Left lung (tissue), 10 donors: ENCODE results near the gene ATXN7. TPM values are rescaled to one million over a fixed set of nuclear protein-coding genes. Genes with fewer than 3 reads are reported as not detected.

Source experiments
- ATAC-seq: fragments of 200-7000 bp; cut with Tn5 transposase; one replicate; pipeline ENCODE4 v1.9.1; 2020; ENCODE audit warnings: moderate library complexity
- DNase-seq, 4 donors: peaks; one replicate each; pipeline ENCODE4 v3.0.0-alpha.2; 2013 to 2020
- H3K27ac ChIP-seq, 2 donors: fragments of 200-600 bp; sonication (generic) in 1 of 2; one replicate each; pipeline versions ENCODE4 v1.5.0 to v1.8.0; 2020 to 2021
- H3K27me3 ChIP-seq, 2 donors: fragments of 200-600 bp; sonication (generic) in 1 of 2; one replicate each; pipeline versions ENCODE4 v1.5.0 to v1.8.0; 2020 to 2021
- H3K36me3 ChIP-seq, 2 donors: fragments of 200-600 bp; sonication (generic) in 1 of 2; one replicate each; pipeline versions ENCODE4 v1.5.0 to v1.8.0; 2020 to 2021
- H3K4me1 ChIP-seq, 2 donors: fragments of 200-600 bp; one replicate each; pipeline ENCODE4 v1.8.0; 2021
- H3K4me3 ChIP-seq, 2 donors: fragments of 200-600 bp; sonication (generic) in 1 of 2; one replicate each; pipeline versions ENCODE4 v1.5.0 to v1.8.0; 2020 to 2021; ENCODE audit warnings: mild to moderate bottlenecking in 1 of 2
- H3K9me3 ChIP-seq, 2 donors: fragments of 200-600 bp; sonication (generic) in 1 of 2; one replicate each; pipeline versions ENCODE4 v1.5.0 to v1.8.0; 2020 to 2021
- CTCF ChIP-seq, 2 donors: fragments of 200-600 bp; sonication (generic) in 1 of 2; IDR thresholded peaks; one replicate each; pipeline versions ENCODE4 v1.5.0 to v1.8.0; 2021; ENCODE audit warnings: antibody characterized with exemption in 2 of 2
- intact Hi-C, 2 donors: fragments of 100-400 bp; cut with DNase I; formaldehyde crosslinking; loops; one replicate each; pipeline versions ENCODE4 v1.11.2 to v1.14.2; 2022
- polyA plus RNA-seq, 6 donors: library from polyadenylated mRNA; unstranded; fragments of 120-200 nt; gene quantifications; one replicate each; pipeline ENCODE4 v1.2.1, GENCODE V29; 2013; ENCODE audit not compliant: insufficient read length in 6 of 6
- total RNA-seq, 2 donors: library from RNA; stranded (reverse); fragmentation: NEBNext Ultra II Directional; extraction: Animal tissue kit (Norgen Biotek cat#: 25700); gene quantifications; one replicate each; pipeline ENCODE4 v1.2.1, GENCODE V29; 2021
- donor health status: DM: no; HTN: yes; CAD: no.
- donor health status: DM: no; HTN: no; CAD: no.

The ATXN7 gene
- total and polyA plus RNA-seq, 8 donors = 23.4 to 32.5 (median 26.0) TPM

- intact Hi-C loops = no loop called here
- no peak overlapping the region for H3K4me3 ChIP-seq
- no peak overlapping the region for H3K27ac ChIP-seq
- DNase-seq (no peak), ATAC-seq (no peak)
- TF ChIP-seq CTCF (IDR thresholded peaks at IDR 0.05) = no peak
- H3K36me3 ChIP-seq = no peaks in the 10 kb centered on the region
- H3K4me1 ChIP-seq = peaks cover 0 to 4% of the 10 kb centered on the region in 2 donors
- H3K9me3 ChIP-seq = no peaks in the 10 kb centered on the region
- no peaks in the 10 kb centered on the region for H3K27me3 ChIP-seq
These were observed 10.6 kb upstream of the ATXN7 start for GRCh38 chr3:63853106-63853505.

- Histone ChIP-seq H3K4me3 (no peak overlapping the region), H3K27ac (no peak overlapping the region), H3K36me3 (no peaks in the 10 kb centered on the region), H3K27me3 (no peaks in the 10 kb centered on the region), H3K4me1 (peaks cover 0 to 4% of the 10 kb centered on the region in 2 donors), H3K9me3 (no peaks in the 10 kb centered on the region)
- ATAC-seq = no peak
- no peak for DNase-seq
- intact Hi-C loops = no loop called here
- no peak for TF ChIP-seq CTCF (IDR thresholded peaks at IDR 0.05)
These were observed 8.2 kb upstream of the ATXN7 start for GRCh38 chr3:63855333-63855940.

- H3K36me3 ChIP-seq = no peaks in the 10 kb centered on the region
- TF ChIP-seq CTCF (IDR thresholded peaks at IDR 0.05) = no peak
- DNase-seq = no peak
- no peaks in the 10 kb centered on the region for H3K27me3 ChIP-seq
- no peaks in the 10 kb centered on the region for H3K9me3 ChIP-seq
- H3K4me3 ChIP-seq = no peak overlapping the region
- ATAC-seq = no peak
- intact Hi-C loops = no loop called here
- H3K4me1 ChIP-seq = peaks cover 0 to 9% of the 10 kb centered on the region in 2 donors
- no peak overlapping the region for H3K27ac ChIP-seq
These were observed 6.4 kb upstream of the ATXN7 start for GRCh38 chr3:63857311-63857710.

- Histone ChIP-seq H3K4me3 (no peak overlapping the region), H3K4me1 (peaks cover 6 to 23% of the 10 kb centered on the region in 2 donors), H3K27ac (no peak overlapping the region), H3K27me3 (no peaks in the 10 kb centered on the region), H3K9me3 (no peaks in the 10 kb centered on the region), H3K36me3 (no peaks in the 10 kb centered on the region)
- no peak for ATAC-seq
- TF ChIP-seq CTCF (IDR thresholded peaks at IDR 0.05) = no peak
- intact Hi-C loops = no loop called here
- no peak for DNase-seq
These were observed 2.9 kb upstream of the ATXN7 start for GRCh38 chr3:63860776-63861175.

- no peak for ATAC-seq
- Histone ChIP-seq H3K4me3 (no peak overlapping the region), H3K4me1 (peaks cover 6 to 25% of the 10 kb centered on the region in 2 donors), H3K27ac (no peak overlapping the region), H3K27me3 (no peaks in the 10 kb centered on the region), H3K9me3 (no peaks in the 10 kb centered on the region), H3K36me3 (no peaks in the 10 kb centered on the region)
- intact Hi-C loops = no loop called here
- TF ChIP-seq CTCF (IDR thresholded peaks at IDR 0.05) = no peak
- DNase-seq = no peak
These were observed 2.4 kb upstream of the ATXN7 start for GRCh38 chr3:63861306-63861705.
